ENCODE data around the gene CGB1. TPM values are rescaled to one million over a fixed set of nuclear protein-coding genes. Genes with fewer than 3 reads are reported as not detected.

The CGB1 gene
- total and polyA plus RNA-seq, 2 donors (not counting 3 experiments of a cell fraction or from before 2014, with no cell fraction given), result not detected

- Histone ChIP-seq H3K27ac (ENCODE audit: insufficient read depth, low read depth, low read length) (peak overlapping the region; percentile 73), H3K4me2 (ENCODE audit: insufficient read depth, low read length) (peak overlapping the region; percentile 85), H3K4me3 (replicated peaks in 1 of 3; ENCODE audit: insufficient read depth in 1 of 3, low read depth in 1 of 3, low read length in 3 of 3) (peak overlapping the region; percentile 75 to 93 (median 89)), H3K9me3 (replicated peaks; ENCODE audit: control insufficient read depth, insufficient read depth, low read length) (no peaks in the 10 kb centered on the region), H3K9me1 (replicated peaks; ENCODE audit: control insufficient read depth, extremely low read depth, insufficient read depth, low read length) (no peaks in the 10 kb centered on the region), H3K9ac (replicated peaks; ENCODE audit: extremely low read depth, insufficient read depth, low read length) (peak overlapping the region; percentile 97), H3K79me2 (ENCODE audit: control insufficient read depth, insufficient read depth, low read length) (peaks cover 46% of the 10 kb centered on the region), H2AFZ (ENCODE audit: low read depth, low read length) (peak overlapping the region; percentile 62), H4K20me1 (replicated peaks; ENCODE audit: control insufficient read depth, extremely low read depth, insufficient read depth, low read length) (peaks cover 2% of the 10 kb centered on the region), H3K27me3 (ENCODE audit: control insufficient read depth in 2 of 2, insufficient read depth in 2 of 2, low read length in 2 of 2) (peaks cover 2 to 3% of the 10 kb centered on the region in 2 experiments), H3K36me3 (ENCODE audit: control insufficient read depth in 2 of 2, extremely low read depth in 1 of 2, insufficient read depth in 2 of 2, low read length in 2 of 2) (peaks cover 5 to 25% of the 10 kb centered on the region in 2 experiments), H3K4me1 (ENCODE audit: control insufficient read depth, extremely low read depth, insufficient read depth, low read length) (peaks cover 14% of the 10 kb centered on the region)
- dilution Hi-C loops (cut with MboI; ENCODE audit: extremely low pct_ligation_motif_present, low sequenced_read_pairs) (no loop called here), intact Hi-C loops (cut with micrococcal nuclease) (loop anchor here (1.0 to 5.0 kb wide), 2 partner anchors 41 to 93 kb away; partner anchors contain the start of genes GYS1 and RUVBL2)
- no peak for FAIRE-seq
- BruUV-seq (replicated peaks), result no TSS peak
- TF ChIP-seq POLR2AphosphoS5 (IDR thresholded peaks at IDR 0.05; ENCODE audit: insufficient read depth, low read depth, low read length) (no peak), EZH2 (IDR thresholded peaks at IDR 0.05; ENCODE audit: borderline replicate concordance, low read depth, low read length, severe bottlenecking) (no peak), JUN (IDR thresholded peaks at IDR 0.05; ENCODE audit: borderline replicate concordance, insufficient read depth, insufficient read length, low read depth) (no peak), POLR2A (IDR thresholded peaks at IDR 0.05; ENCODE audit: low read depth, low read length) (no peak), FOS (IDR thresholded peaks at IDR 0.05; ENCODE audit: borderline replicate concordance, insufficient read depth, low read length) (no peak), MYC (IDR thresholded peaks at IDR 0.05; ENCODE audit: low read depth, low read length) (no peak), MAX (IDR thresholded peaks at IDR 0.05; ENCODE audit: insufficient read depth, insufficient read length) (no peak), CTCF (IDR thresholded peaks at IDR 0.05; ENCODE audit: extremely low read depth in 1 of 2, insufficient read depth in 1 of 2, low read depth in 1 of 2, low read length in 2 of 2) (no peak), GATA2 (IDR thresholded peaks at IDR 0.05; ENCODE audit: insufficient read depth, insufficient read length, low read depth, low read length) (no peak)
- CTCF ChIA-PET, result interaction anchor here (0.7 kb wide), 1 partner anchor 12 kb away, joined by 5 read pairs; no protein-coding TSS in a partner anchor
- no peak for DNase-seq (ENCODE audit: low read depth, low spot score)
- POLR2A ChIA-PET, result no interaction called here
These were observed 49.2 kb upstream of the CGB1 start for GRCh38 chr19:49085868-49086232.

Data from endothelial cell of umbilical vein (primary cell).